Activated T-helper 2 cell treated with anti-CD3 and anti-CD28 coated beads, Interferon-gamma antibody, Interleukin-2, Interleukin-4, amounts not matched to agents 10 μg/mL and 5 μg/mL and 100 μg/mL, durations not matched to agents 14 hours and 24 hours and 36 hours (primary cell): ENCODE results near the gene TMEM125. TPM values are rescaled to one million over a fixed set of nuclear protein-coding genes. Genes with fewer than 3 reads are reported as not detected.

Experiments
- DNase-seq: peaks from one replicate; pipeline ENCODE4 v3.0.0; 2021; ENCODE audit warnings: low spot score
- H3K27ac Mint-ChIP-seq: one replicate; pipeline ENCODE4 v1.8.0; 2021; ENCODE audit warnings: mixed read lengths
- H3K27me3 Mint-ChIP-seq: one replicate; pipeline ENCODE4 v1.8.0; 2021; ENCODE audit warnings: low read depth, mixed read lengths
- H3K36me3 Mint-ChIP-seq: one replicate; pipeline ENCODE4 v1.8.0; 2021; ENCODE audit warnings: low read depth, mixed read lengths
- H3K4me1 Mint-ChIP-seq: one replicate; pipeline ENCODE4 v1.8.0; 2021; ENCODE audit warnings: low read depth, mixed read lengths
- H3K4me3 Mint-ChIP-seq: one replicate; pipeline ENCODE4 v1.8.0; 2021; ENCODE audit warnings: low read depth, mild to moderate bottlenecking, moderate library complexity, mixed read lengths
- H3K9me3 Mint-ChIP-seq: one replicate; pipeline ENCODE4 v1.8.0; 2021; ENCODE audit warnings: mixed read lengths
- intact Hi-C: fragments of 100-400 bp; cut with micrococcal nuclease; formaldehyde crosslinking; loops from one replicate; pipeline ENCODE4 v1.15.1; 2023
- total RNA-seq: library from RNA; stranded (reverse); gene quantifications from 2 replicates; pipeline ENCODE4 v1.2.3, GENCODE V29; 2022

TMEM125 gene
- total RNA-seq, 1 donor from 2014 or later = not detected

DNA sequence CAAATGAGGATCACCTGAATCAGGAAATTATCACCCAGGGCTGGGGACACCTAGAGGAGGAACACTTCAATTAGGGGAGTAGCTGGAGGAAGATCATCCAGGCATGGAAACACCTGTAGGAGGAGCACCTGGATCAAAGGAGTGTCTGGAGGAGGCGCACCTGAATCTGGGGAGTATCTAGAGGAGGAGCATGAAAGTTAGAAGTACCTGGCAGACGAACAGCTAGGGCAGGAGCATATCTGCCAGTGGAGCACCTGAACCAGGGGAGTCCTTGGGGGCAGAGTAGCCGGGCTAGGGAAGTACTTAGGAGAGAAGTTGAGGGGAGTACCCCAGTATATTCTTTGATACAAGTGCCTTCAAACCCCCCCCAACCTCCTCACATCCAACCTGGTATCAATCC lies 14.3 kb downstream of the TMEM125 start:
- Mint-ChIP-seq H3K27ac (no peak overlapping the region), H3K4me3 (no peak overlapping the region), H3K4me1 (no peaks in the 10 kb centered on the region), H3K36me3 (no peaks in the 10 kb centered on the region), H3K27me3 (peaks cover 9% of the 10 kb centered on the region), H3K9me3 (no peaks in the 10 kb centered on the region)
- DNase-seq = no peak
- intact Hi-C loops = no loop called here

DNA sequence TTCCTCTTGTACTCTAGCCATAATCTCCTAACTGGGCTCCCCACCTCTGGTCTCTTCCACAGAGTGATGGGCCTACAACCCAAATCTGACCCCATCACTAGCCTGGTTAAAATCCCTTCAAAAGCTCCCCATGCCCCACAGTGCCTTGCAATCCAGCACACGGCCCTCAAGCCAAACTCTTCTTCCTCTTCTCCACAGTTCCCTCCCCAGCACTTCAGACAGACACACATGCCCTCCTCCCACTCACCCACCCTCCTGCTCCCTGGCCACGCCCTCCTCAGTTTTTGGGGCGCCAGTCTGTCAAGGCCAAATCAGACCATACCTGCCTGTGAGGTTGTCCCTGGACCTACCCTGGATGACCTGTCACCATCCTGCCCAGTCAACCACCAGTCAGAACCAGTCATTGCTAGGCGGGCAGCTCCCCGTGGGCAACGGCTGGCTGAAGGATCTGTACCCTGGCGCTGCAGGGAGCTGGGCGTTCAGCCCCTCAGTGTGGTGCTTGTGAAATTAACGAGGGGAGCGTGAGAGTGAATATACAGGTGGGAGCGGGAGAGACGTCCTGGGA lies 14.8 kb downstream of the TMEM125 start:
- intact Hi-C loops = no loop called here
- Mint-ChIP-seq H3K27ac (no peak overlapping the region), H3K36me3 (no peaks in the 10 kb centered on the region), H3K9me3 (no peaks in the 10 kb centered on the region), H3K4me1 (no peaks in the 10 kb centered on the region), H3K4me3 (no peak overlapping the region), H3K27me3 (peaks cover 9% of the 10 kb centered on the region)
- DNase-seq = no peak

DNA sequence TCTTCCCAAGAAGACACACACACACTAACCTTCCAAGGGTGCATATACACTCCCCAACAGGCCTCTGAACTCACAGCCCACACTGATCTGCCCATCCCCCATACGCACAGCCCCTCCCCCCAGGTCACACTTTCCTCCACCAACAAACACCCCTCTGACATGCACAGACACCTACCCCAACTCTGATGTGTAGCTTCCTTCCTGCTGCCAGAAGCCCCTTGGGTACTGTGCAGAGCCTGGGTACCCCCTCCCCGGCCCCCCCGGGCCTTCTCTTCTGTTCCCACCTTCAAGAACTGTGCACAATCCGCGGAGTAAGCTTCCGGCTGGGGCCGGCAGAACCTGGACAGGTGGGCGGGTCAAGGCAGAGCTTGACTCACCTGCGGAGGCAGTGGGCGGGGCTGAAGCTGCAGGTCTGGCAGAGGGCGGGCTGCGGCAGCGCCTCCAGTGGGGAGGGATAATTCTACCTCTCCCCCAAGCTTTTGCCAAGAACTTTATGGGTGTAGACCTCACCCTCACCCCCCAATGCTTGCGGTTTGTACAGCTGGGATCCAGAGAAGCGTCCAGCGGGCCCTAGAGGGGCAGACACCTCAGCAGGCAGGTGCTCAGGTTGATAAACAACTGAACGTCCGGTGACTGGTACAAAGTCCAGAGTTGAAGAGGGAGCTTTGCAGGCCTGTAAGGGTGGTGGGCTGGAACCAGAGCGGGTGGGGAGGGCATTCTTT lies 15.6 kb downstream of the TMEM125 start, which contains the start of gene C1orf210:
C1orf210 (minus strand) TSS at position 313 of the 722 bp plus-strand sequence. CDS start 2,311 bp downstream, outside the sequence.
- H3K9me3 Mint-ChIP-seq = no peaks in the 10 kb centered on the region
- H3K36me3 Mint-ChIP-seq = no peaks in the 10 kb centered on the region
- H3K27ac Mint-ChIP-seq = no peak within 1 kb of the TSS
- H3K27me3 Mint-ChIP-seq = peaks cover 9% of the 10 kb centered on the region
- intact Hi-C loops = no loop called here
- H3K4me3 Mint-ChIP-seq = no peak within 1 kb of the TSS
- DNase-seq = no peak
- no peaks in the 10 kb centered on the region for H3K4me1 Mint-ChIP-seq

DNA sequence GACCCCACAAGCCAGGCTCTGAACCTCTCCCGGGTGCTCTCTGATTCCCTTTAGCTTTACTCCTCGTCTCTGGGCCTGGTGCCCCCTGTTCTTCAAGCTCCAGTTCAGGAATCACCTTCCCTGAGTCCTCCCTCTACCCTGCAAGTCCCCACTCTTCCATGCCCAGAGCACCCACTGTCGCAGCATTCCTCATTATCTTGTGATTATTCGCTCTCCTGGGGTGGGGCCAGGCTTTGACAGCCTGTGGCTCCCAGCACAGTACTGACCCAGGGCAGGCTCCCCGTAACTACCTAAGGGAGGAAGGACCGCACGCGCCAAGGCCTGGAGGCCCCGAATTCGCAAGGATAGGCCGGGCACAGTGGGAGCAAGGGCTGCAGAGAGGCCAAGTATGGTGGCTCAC lies 16.3 kb downstream of the TMEM125 start:
- Mint-ChIP-seq H3K36me3 (no peaks in the 10 kb centered on the region), H3K4me1 (no peaks in the 10 kb centered on the region), H3K4me3 (no peak overlapping the region), H3K27ac (no peak overlapping the region), H3K27me3 (peaks cover 9% of the 10 kb centered on the region), H3K9me3 (no peaks in the 10 kb centered on the region)
- intact Hi-C loops = no loop called here
- no peak for DNase-seq

DNA sequence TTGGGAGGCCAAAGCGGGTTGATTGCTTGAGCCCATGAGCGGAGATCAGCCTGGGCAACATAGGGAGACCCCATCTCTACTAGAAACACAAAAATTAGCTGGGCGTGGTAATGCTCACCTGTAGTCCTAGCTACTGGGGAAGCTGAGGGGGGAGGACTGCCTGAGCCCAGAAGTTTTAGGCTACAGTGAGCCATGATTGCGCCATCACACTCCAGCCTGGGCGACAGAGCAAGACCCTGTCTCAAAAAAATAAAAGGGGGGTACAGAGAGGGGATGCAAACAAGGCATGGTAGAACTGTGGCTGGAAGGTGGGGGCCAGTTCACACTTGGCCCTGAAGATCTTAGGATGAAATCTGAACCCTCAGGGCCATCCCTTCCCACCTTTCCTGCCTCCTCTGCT lies 16.8 kb downstream of the TMEM125 start:
- no peaks in the 10 kb centered on the region for H3K36me3 Mint-ChIP-seq
- no peak overlapping the region for H3K4me3 Mint-ChIP-seq
- no peak overlapping the region for H3K27ac Mint-ChIP-seq
- H3K4me1 Mint-ChIP-seq = no peaks in the 10 kb centered on the region
- intact Hi-C loops = no loop called here
- DNase-seq = no peak
- peaks cover 9% of the 10 kb centered on the region for H3K27me3 Mint-ChIP-seq
- no peaks in the 10 kb centered on the region for H3K9me3 Mint-ChIP-seq

DNA sequence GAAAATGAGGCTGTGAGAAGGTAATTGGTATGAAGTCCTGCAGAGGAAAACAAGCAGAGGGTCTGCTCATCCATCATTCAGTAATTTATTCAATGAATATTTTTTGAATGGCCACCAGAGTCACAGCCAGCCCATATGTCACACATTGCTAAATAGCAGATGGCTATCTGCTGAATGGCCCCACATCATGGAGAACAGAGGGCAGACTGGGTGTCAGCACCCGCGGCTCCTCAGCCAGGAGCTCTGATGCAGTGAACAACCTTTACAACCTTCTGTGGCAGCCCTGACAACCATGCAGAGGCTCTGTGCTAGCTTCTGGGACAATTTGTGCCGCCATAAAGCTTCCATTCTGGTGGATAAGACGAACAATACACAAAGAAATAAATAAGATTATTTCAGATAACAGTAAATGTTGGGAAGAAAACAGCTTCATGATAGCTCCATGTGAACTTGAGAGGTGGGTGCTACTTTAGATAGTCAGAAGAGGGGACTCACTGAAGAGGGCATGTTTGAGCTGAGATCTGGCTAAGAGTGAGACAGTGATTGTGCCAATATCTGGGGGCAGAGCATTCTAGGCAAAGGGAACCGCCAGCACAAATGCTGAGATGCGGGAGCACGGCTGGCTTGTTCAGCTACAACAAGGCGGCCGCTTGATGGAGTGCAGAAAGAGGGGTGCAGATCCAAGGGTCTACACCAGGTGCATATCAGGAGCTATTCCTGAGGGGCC lies 18.4 kb downstream of the TMEM125 start:
- Mint-ChIP-seq H3K9me3 (no peaks in the 10 kb centered on the region), H3K27me3 (peaks cover 9% of the 10 kb centered on the region), H3K4me1 (no peaks in the 10 kb centered on the region), H3K36me3 (no peaks in the 10 kb centered on the region), H3K27ac (no peak overlapping the region), H3K4me3 (no peak overlapping the region)
- intact Hi-C loops = no loop called here
- DNase-seq = no peak

DNA sequence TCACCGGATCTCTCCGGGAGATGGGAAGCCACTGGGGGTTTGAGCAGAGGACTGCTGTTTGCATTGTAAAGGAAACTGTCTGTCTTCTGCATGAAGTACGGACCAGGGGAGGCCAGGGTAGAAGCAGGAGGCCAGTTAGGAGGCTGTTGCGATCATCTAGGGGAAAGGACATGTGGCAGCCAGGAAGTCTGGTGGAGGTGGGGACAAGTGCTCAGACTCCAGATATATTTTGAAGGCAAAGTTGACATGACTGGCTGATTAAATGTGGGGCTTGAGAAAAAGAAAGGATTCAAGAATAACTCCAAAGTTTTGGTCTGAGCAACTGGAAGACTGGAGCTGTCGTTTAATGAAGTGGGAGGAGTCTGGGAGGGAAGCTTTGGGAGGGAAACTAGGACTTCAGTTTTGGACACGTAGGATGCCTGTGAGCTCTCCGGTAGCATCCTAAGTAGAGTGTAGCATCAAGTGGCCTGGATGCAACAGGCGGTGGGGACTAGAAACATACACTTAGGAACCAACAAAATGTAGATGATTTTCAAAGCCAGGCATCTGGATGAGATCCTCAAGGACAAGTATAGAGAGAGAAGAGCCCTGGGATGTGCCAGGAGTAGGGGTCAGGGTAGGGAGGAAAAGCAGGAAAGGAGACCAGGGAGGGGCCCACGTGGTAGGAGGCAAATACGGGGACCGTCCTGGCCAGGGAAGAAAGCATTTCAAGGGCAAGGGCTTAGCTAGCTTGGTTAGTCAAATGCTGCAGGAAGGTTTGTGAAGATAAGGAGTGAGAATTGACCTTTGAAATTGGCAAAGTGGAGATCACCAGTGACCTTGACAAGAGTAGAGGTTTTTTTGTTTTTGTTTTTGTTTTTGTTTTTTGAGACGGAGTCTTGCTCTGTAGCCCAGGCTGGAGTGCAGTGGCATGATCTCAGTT lies 19.3 kb downstream of the TMEM125 start:
- Mint-ChIP-seq H3K4me1 (no peaks in the 10 kb centered on the region), H3K4me3 (no peak overlapping the region), H3K27me3 (peaks cover 9% of the 10 kb centered on the region), H3K27ac (no peak overlapping the region), H3K36me3 (no peaks in the 10 kb centered on the region), H3K9me3 (no peaks in the 10 kb centered on the region)
- intact Hi-C loops = no loop called here
- no peak for DNase-seq

DNA sequence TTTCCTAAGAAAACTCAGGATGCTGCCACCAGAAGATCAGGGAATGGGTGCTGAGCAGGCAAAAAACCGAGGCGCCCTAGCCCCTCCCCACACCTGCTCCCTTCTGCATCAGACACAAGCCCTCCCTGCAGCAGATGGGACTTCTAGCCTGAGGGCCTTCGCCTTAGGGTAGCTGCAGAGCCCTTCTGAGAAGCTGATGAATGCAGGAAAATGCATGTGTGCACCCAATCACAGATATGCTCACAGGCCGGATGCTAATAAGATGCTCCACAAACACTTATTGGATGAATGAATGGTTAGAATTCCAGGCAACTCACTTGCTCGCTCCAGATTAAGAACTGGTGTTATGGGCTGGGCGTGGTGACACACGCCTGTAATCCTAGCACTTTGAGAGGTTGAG lies 22.4 kb downstream of the TMEM125 start:
- Mint-ChIP-seq H3K27me3 (peaks cover 8% of the 10 kb centered on the region), H3K36me3 (no peaks in the 10 kb centered on the region), H3K9me3 (no peaks in the 10 kb centered on the region), H3K27ac (no peak overlapping the region), H3K4me1 (peaks cover 22% of the 10 kb centered on the region), H3K4me3 (no peak overlapping the region)
- intact Hi-C loops = no loop called here
- DNase-seq = no peak

DNA sequence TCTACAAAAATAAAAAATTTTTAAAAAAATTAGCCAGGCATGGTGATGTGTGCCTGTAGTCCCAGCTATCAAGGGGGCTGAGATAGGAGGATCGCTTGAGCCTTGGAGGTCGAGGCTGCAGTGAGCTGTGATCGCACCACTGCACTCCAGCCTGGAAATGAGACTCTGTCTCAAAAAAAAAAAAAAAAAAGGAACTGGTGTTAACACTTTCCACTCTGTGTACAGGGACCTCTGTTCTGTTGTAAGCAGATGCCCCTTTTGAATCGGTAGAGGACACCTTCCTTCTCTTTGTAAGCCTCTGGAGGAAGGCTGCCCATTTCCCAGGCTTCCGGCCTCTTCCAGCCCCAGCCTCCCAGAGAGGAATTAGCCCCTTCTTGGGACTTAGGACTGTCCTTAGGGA lies 22.9 kb downstream of the TMEM125 start:
- Mint-ChIP-seq H3K4me3 (no peak overlapping the region), H3K36me3 (no peaks in the 10 kb centered on the region)
- DNase-seq = no peak

DNA sequence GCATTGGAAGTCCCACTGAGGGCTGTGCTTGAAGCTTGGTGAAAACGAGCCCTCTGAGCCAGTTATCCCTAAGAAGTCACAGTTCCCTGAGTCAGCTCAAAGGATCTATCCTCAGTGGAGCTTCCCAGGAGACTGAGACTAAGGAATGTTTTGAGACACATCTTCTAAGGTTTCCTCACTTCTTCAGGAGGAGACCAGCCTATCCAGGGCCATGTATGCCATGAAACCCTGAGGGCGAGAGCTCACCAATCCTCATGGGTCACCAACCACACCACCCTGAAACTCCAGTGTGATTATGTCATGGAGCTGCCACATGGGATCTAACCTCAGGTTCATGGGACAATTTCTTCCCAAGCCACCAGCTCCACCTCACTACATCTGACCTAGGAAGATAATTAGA lies 23.4 kb downstream of the TMEM125 start:
- intact Hi-C loops = no loop called here
- Mint-ChIP-seq H3K27ac (peak overlapping the region; percentile 16), H3K36me3 (no peaks in the 10 kb centered on the region), H3K4me3 (no peak overlapping the region), H3K4me1 (peaks cover 22% of the 10 kb centered on the region), H3K27me3 (peaks cover 2% of the 10 kb centered on the region), H3K9me3 (no peaks in the 10 kb centered on the region)
- no peak for DNase-seq

More for the DNA sequence above, 22.9 kb downstream of the TMEM125 start:
- peak overlapping the region; percentile 16 for H3K27ac Mint-ChIP-seq
- peaks cover 5% of the 10 kb centered on the region for H3K27me3 Mint-ChIP-seq
- intact Hi-C loops = no loop called here
- H3K4me1 Mint-ChIP-seq = peaks cover 22% of the 10 kb centered on the region
- no peaks in the 10 kb centered on the region for H3K9me3 Mint-ChIP-seq

DNA sequence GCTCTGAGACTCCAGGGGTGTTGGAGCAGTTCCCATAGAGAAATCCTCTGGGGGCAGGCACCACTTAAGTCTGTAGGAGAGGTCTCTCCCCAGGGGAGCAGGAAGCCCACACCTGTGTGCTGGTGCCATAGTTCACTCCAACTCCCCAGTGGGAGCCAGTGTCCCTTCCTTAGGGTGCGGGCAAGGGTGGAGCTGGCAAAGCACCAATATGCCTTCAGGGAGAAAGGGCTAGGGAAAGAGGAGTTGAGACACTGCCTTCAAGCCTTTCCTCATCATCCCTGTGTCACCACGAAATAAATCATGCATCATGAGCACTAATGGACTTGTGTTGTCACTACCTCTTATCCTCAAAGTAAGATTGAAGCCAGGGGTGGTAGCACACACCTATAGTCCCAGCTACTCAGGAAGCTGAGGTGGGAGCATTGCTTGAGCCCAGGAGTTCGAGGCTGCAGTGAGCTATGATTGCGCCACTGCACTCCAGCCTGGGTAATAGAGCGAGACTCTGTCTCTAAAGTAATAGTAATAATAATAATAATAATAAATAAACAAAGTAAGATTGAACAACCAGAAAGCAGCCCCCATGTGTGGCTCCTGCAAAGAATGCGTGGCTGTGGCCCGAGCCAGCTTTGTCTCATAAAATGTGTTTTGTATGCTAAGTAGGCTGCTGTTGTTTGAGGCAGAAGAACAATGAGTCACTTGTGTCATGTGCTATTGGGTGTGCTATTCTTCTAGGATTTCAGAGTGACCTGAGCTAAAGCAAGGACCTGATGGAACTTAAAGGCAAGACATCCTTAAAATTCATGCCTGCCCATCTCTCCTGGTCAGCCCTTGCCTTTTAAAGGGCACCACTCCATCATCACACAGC lies 24.3 kb downstream of the TMEM125 start:
- Mint-ChIP-seq H3K36me3 (no peaks in the 10 kb centered on the region), H3K4me1 (peaks cover 22% of the 10 kb centered on the region), H3K9me3 (no peaks in the 10 kb centered on the region), H3K27ac (peak overlapping the region; percentile 53), H3K4me3 (no peak overlapping the region), H3K27me3 (no peaks in the 10 kb centered on the region)
- no peak for DNase-seq
- intact Hi-C loops = loop anchor here (2.0 kb wide), 1 partner anchor 37 kb away; no protein-coding TSS in a partner anchor

DNA sequence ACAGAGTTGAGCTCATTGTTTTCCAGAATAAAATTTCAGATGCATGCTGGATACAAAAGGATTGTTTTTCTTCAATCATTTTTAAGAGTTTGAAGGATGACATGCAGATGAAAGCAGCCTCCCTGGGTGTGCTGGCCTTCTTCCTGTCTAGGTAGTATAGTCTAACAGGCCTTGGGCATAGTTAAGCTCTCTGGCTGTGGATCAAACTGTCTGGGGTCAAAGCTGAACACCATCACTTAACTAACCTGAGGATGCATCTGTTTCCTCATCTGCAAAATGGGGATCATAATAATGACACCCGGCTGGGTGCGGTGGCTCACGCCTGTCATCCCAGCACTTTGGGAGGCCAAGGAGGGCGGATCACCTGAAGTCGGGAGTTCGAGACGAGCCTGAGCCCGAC lies 25.0 kb downstream of the TMEM125 start:
- H3K36me3 Mint-ChIP-seq = no peaks in the 10 kb centered on the region
- H3K4me1 Mint-ChIP-seq = peaks cover 22% of the 10 kb centered on the region
- H3K27ac Mint-ChIP-seq = peak overlapping the region; percentile 53
- H3K27me3 Mint-ChIP-seq = no peaks in the 10 kb centered on the region
- H3K4me3 Mint-ChIP-seq = no peak overlapping the region
- DNase-seq = no peak
- no peaks in the 10 kb centered on the region for H3K9me3 Mint-ChIP-seq
- intact Hi-C loops = loop anchor here (2.0 to 5.0 kb wide), 2 partner anchors 36 to 53 kb away; no protein-coding TSS in a partner anchor
